HG03025 (cell line): ENCODE measurements around the gene NDUFS6.
"Not testable (repeated sequence)": the region's sequence is repeated elsewhere in the genome, so short reads cannot be mapped to it uniquely, and the experiment has no call there.

ENCODE experiments used
- ATAC-seq: cut with Tn5 transposase; IDR thresholded peaks from one replicate; pipeline ENCODE4 v1.9.1; 2021; ENCODE audit warnings: mild to moderate bottlenecking, moderate library complexity; ENCODE audit not compliant: unreplicated experiment, low FRiP score

NDUFS6 gene

GRCh38 chr5:1810581-1811101 is 9.4 kb downstream of the NDUFS6 start:
- no peak for ATAC-seq

- no peak for ATAC-seq
These were observed 13.2 kb downstream of the NDUFS6 start for GRCh38 chr5:1814183-1815020.

- no peak for ATAC-seq
These were observed 14.0 kb downstream of the NDUFS6 start for GRCh38 chr5:1815071-1815786.

GRCh38 chr5:1815881-1816292 is 14.7 kb downstream of the NDUFS6 start:
- no peak for ATAC-seq

GRCh38 chr5:1816495-1817089 is 15.4 kb downstream of the NDUFS6 start:
- not testable (repeated sequence) for ATAC-seq

GRCh38 chr5:1817261-1818043 is 16.2 kb downstream of the NDUFS6 start:
- no peak for ATAC-seq

GRCh38 chr5:1818784-1819183 is 17.6 kb downstream of the NDUFS6 start:
- ATAC-seq: no peak

- no peak for ATAC-seq
These were observed 18.3 kb downstream of the NDUFS6 start for GRCh38 chr5:1819458-1819857.

- no peak for ATAC-seq
These were observed 19.2 kb downstream of the NDUFS6 start for GRCh38 chr5:1820381-1820780.

- no peak for ATAC-seq
These were observed 19.7 kb downstream of the NDUFS6 start for GRCh38 chr5:1820926-1821325.

GRCh38 chr5:1821862-1822261 is 20.7 kb downstream of the NDUFS6 start:
- no peak for ATAC-seq

- no peak for ATAC-seq
These were observed 22.3 kb downstream of the NDUFS6 start for GRCh38 chr5:1823381-1824034.

GRCh38 chr5:1824109-1824821 is 23.1 kb downstream of the NDUFS6 start:
- ATAC-seq: no peak

- ATAC-seq: no peak
These were observed 24.0 kb downstream of the NDUFS6 start for GRCh38 chr5:1824903-1825841.

GRCh38 chr5:1826235-1826980 is 25.2 kb downstream of the NDUFS6 start:
- ATAC-seq: no peak

GRCh38 chr5:1827025-1827885 is 26.0 kb downstream of the NDUFS6 start:
- no peak for ATAC-seq
